SK-N-SH treated with all-trans-retinoic acid at 6 μM for 48 hours (cell line): ENCODE results near the gene RPS6KC1.
"Not testable (repeated sequence)": the region's sequence is repeated elsewhere in the genome, so short reads cannot be mapped to it uniquely, and the experiment has no call there.

Experiments
- GLIS3 ChIP-seq: fragments of 250-450 bp; sonication (Bioruptor Pico); IDR thresholded peaks from 2 replicates; pipeline ENCODE4 v1.5.0; 2020; ENCODE audit warnings: mild to moderate bottlenecking, moderate library complexity
- PATZ1 ChIP-seq: fragments of 250-450 bp; sonication (Bioruptor Pico); IDR thresholded peaks from 2 replicates; pipeline ENCODE4 v1.8.0; 2020; ENCODE audit warnings: mild to moderate bottlenecking, moderate library complexity, borderline replicate concordance
- ZNF8 ChIP-seq: fragments of 450-650 bp; formaldehyde crosslinking; IDR thresholded peaks from 2 replicates; pipeline ENCODE4 v1.5.0; 2020; ENCODE audit warnings: mild to moderate bottlenecking, moderate library complexity

DNA sequence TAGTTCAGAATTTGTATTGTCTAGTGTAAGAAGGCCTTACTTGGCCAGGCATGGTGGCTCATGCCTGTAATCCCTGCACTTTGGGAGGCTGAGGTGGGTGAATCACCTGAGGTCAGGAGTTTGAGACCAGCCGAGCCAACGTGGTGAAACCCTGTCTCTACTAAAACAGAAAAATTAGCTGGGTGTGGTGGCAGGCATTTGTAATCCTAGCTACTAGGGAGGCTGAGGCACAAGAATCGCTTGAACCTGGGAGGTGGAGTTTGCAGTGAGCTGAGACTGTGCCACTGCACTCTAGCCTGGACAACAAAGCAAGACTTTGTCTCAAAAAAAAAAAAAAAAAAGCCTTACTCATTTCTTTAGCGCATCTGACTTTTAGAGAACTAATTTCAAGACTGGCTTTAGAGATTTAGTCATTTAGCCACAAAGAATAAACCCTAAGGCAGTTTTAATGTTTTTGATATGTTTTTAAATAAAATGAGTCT lies 66.7 kb downstream of the RPS6KC1 start:
- TF ChIP-seq PATZ1, GLIS3, ZNF8 (CRISPR knock-in tag): not testable (repeated sequence)
